Skeletal muscle tissue (tissue), 4 donors: Measurements from ENCODE around the gene GOSR2. TPM values are rescaled to one million over a fixed set of nuclear protein-coding genes. Genes with fewer than 3 reads are reported as not detected.

Source experiments
- H3K27ac ChIP-seq: one replicate; pipeline ENCODE4 v1.7.0; 2013; ENCODE audit warnings: mild to moderate bottlenecking, low read depth, low read length, inconsistent platforms
- H3K27me3 ChIP-seq, 3 donors: one replicate each; pipeline ENCODE4 v1.7.0; 2013; ENCODE audit warnings: low read length in 3 of 3; ENCODE audit not compliant: control insufficient read depth in 3 of 3, insufficient read depth in 3 of 3
- H3K36me3 ChIP-seq, 3 donors: one replicate each; pipeline ENCODE4 v1.7.0; 2013; ENCODE audit warnings: low read length in 3 of 3; ENCODE audit not compliant: control insufficient read depth in 3 of 3, insufficient read depth in 3 of 3
- H3K4me1 ChIP-seq, 3 donors: one replicate each; pipeline ENCODE4 v1.7.0; 2013; ENCODE audit warnings: low read length in 3 of 3, mild to moderate bottlenecking in 3 of 3; ENCODE audit not compliant: control insufficient read depth in 3 of 3, insufficient read depth in 3 of 3
- H3K4me3 ChIP-seq, 3 donors: one replicate each; pipeline ENCODE4 v1.7.0; 2013; ENCODE audit warnings: low read length in 3 of 3
- H3K9ac ChIP-seq, 3 donors: one replicate each; pipeline ENCODE4 v1.7.0; 2013; ENCODE audit warnings: low read length in 3 of 3, mild to moderate bottlenecking in 3 of 3, moderate library complexity in 2 of 3, low read depth in 1 of 3
- H3K9me3 ChIP-seq, 3 donors: one replicate each; pipeline ENCODE4 v1.7.0; 2013; ENCODE audit warnings: low read length in 3 of 3; ENCODE audit not compliant: control insufficient read depth in 3 of 3
- total RNA-seq: library from RNA; depleted of rRNA; stranded (reverse); fragments of >200 nt; gene quantifications from one replicate; pipeline ENCODE4 v1.2.3, GENCODE V29; 2014
- donor health status: Osteomylitis.

The GOSR2 gene
- total RNA-seq, 1 donor from 2014 or later, result 41.2 TPM

GRCh38 chr17:46925185-46925868 lies 2.4 kb downstream of the GOSR2 start:
- Histone ChIP-seq H3K9ac (no peak overlapping the region), H3K4me3 (no peak overlapping the region), H3K36me3 (peaks cover 3 to 10% (median 5%) of the 10 kb centered on the region in 3 donors), H3K27me3 (no peaks in the 10 kb centered on the region), H3K4me1 (peaks cover 12 to 32% (median 12%) of the 10 kb centered on the region in 3 donors), H3K9me3 (no peaks in the 10 kb centered on the region), H3K27ac (no peak overlapping the region)

GRCh38 chr17:46928467-46929261 lies 5.7 kb downstream of the GOSR2 start:
- Histone ChIP-seq H3K27ac (no peak overlapping the region), H3K4me1 (peaks cover 12 to 27% (median 12%) of the 10 kb centered on the region in 3 donors), H3K36me3 (peaks cover 28 to 40% (median 33%) of the 10 kb centered on the region in 3 donors)

DNA sequence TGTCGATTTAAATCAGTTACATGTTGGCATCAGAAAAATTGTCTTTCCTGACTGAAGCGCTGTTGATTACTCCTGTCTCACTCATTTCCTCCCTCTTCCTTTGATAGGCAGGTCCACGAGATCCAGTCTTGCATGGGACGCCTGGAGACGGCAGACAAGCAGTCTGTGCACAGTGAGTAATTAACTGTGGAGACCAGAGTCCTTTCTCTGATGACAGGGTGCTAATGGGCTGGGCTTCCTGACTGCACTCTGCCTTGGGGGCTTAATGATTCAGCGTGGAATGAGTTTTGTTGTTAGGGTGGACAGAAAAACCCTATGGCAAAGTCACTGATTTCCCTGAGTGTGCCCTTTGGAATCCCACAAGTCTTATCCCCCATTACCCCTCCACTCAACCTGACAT lies 6.5 kb downstream of the GOSR2 start:
- Histone ChIP-seq H3K4me1 (peaks cover 5 to 19% (median 5%) of the 10 kb centered on the region in 3 donors), H3K9me3 (no peaks in the 10 kb centered on the region), H3K36me3 (peaks cover 36 to 46% (median 41%) of the 10 kb centered on the region in 3 donors), H3K27ac (no peak overlapping the region), H3K4me3 (no peak overlapping the region), H3K9ac (no peak overlapping the region), H3K27me3 (no peaks in the 10 kb centered on the region)

More at GRCh38 chr17:46928467-46929261, 5.7 kb downstream of the GOSR2 start:
- Histone ChIP-seq H3K9me3 (no peaks in the 10 kb centered on the region), H3K4me3 (no peak overlapping the region), H3K27me3 (no peaks in the 10 kb centered on the region), H3K9ac (no peak overlapping the region)

GRCh38 chr17:46930051-46930450 lies 7.1 kb downstream of the GOSR2 start:
- Histone ChIP-seq H3K36me3 (peaks cover 41 to 53% (median 47%) of the 10 kb centered on the region in 3 donors), H3K9ac (no peak overlapping the region), H3K4me1 (peaks cover 2 to 19% (median 3%) of the 10 kb centered on the region in 3 donors), H3K27me3 (no peaks in the 10 kb centered on the region), H3K9me3 (no peaks in the 10 kb centered on the region), H3K27ac (no peak overlapping the region), H3K4me3 (no peak overlapping the region)

GRCh38 chr17:46931596-46931995 lies 8.6 kb downstream of the GOSR2 start:
- Histone ChIP-seq H3K27ac (no peak overlapping the region), H3K4me3 (no peak overlapping the region), H3K27me3 (no peaks in the 10 kb centered on the region), H3K36me3 (peaks cover 56 to 65% (median 62%) of the 10 kb centered on the region in 3 donors), H3K9me3 (no peaks in the 10 kb centered on the region), H3K9ac (no peak overlapping the region), H3K4me1 (peaks cover 0 to 9% (median 3%) of the 10 kb centered on the region in 3 donors)

DNA sequence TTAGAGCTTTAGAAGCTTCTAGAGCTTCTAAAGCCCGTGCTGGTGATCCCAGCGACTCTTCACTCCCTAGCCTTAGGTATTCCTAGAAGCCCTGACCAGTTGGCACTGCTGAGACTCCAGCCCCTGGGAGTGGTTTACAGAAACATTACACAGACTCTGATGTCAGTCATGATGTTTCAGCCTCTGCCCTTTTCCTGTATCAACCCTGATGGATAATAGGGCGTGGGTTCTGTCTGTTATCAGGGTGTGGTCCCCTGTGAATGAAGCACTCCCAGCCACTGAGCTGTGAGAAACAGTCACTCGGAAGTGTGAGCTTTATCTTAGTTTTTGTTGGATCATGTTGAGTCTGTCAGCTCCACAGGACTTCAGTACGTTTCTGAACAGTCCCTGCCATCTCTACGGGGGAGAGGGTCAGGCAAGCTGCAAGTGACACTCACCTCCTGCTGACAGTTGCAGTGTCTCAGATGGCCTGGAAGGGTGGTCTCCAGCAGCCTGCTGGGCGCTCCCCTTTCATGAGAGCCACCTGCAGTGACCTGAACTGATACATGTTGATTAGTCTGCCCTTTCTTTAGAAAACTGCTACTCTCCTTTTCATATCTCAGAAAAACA lies 12.8 kb downstream of the GOSR2 start:
- H3K9me3 ChIP-seq, result no peaks in the 10 kb centered on the region
- peaks cover 83 to 95% (median 86%) of the 10 kb centered on the region in 3 donors for H3K36me3 ChIP-seq
- H3K4me1 ChIP-seq, result no peaks in the 10 kb centered on the region
- H3K9ac ChIP-seq, result no peak overlapping the region
- no peak overlapping the region for H3K4me3 ChIP-seq
- H3K27me3 ChIP-seq, result no peaks in the 10 kb centered on the region
- H3K27ac ChIP-seq, result no peak overlapping the region

GRCh38 chr17:46940692-46941404 lies 17.9 kb downstream of the GOSR2 start:
- H3K4me3 ChIP-seq, result no peak overlapping the region
- H3K9ac ChIP-seq, result peak overlapping the region in 1 of 3 donors; percentile 33
- H3K9me3 ChIP-seq, result no peaks in the 10 kb centered on the region
- H3K27ac ChIP-seq, result no peak overlapping the region
- peaks cover 0 to 8% (median 3%) of the 10 kb centered on the region in 3 donors for H3K27me3 ChIP-seq
- peaks cover 37 to 46% (median 39%) of the 10 kb centered on the region in 3 donors for H3K36me3 ChIP-seq
- peaks cover 9 to 21% (median 17%) of the 10 kb centered on the region in 3 donors for H3K4me1 ChIP-seq

- Histone ChIP-seq H3K9ac (no peak overlapping the region), H3K27ac (no peak overlapping the region), H3K27me3 (peaks cover 3 to 14% (median 8%) of the 10 kb centered on the region in 3 donors), H3K4me3 (no peak overlapping the region), H3K4me1 (peaks cover 9 to 21% (median 17%) of the 10 kb centered on the region in 3 donors), H3K9me3 (no peaks in the 10 kb centered on the region), H3K36me3 (peaks cover 28 to 29% (median 28%) of the 10 kb centered on the region in 3 donors)
Measured at GRCh38 chr17:46942441-46943217, 19.7 kb downstream of the GOSR2 start.

DNA sequence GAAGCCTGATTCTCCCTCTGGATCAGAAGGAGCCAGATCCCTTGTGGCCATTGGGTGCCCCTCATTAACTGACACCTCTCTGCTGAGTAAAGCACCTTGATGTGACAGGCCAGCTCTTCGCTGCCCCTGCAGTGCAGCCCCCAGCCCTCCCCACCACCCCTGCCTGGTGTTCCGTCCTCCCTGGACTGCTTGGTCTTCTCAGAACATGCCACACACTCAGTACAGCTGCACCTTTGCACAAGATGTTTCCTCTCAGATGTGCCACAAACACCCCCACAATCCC lies 20.2 kb downstream of the GOSR2 start:
- Histone ChIP-seq H3K4me1 (peaks cover 9 to 21% (median 17%) of the 10 kb centered on the region in 3 donors), H3K27me3 (peaks cover 3 to 14% (median 10%) of the 10 kb centered on the region in 3 donors), H3K27ac (no peak overlapping the region), H3K4me3 (no peak overlapping the region), H3K36me3 (peaks cover 24 to 26% (median 25%) of the 10 kb centered on the region in 3 donors), H3K9me3 (no peaks in the 10 kb centered on the region), H3K9ac (no peak overlapping the region)
